Adipose tissue (tissue), 3 donors: ENCODE measurements around the gene C10orf62. TPM values are rescaled to one million over a fixed set of nuclear protein-coding genes. Genes with fewer than 3 reads are reported as not detected.
"Not testable (repeated sequence)": the region's sequence is repeated elsewhere in the genome, so short reads cannot be mapped to it uniquely, and the experiment has no call there.

Experiments
- H3K27ac ChIP-seq: one replicate; pipeline ENCODE4 v1.5.1; 2013; ENCODE audit warnings: low read depth, low read length
- WGBS, 3 donors: extraction: QIAGEN DNeasy Blood & Tissue Kit; methylation state at CpG; one replicate each; pipeline ENCODE4 v1.1.7; 2013; 5-methylcytosine and 5-hydroxymethylcytosine counted together
- polyA plus RNA-seq, 3 donors: library from polyadenylated mRNA; stranded (reverse); fragments of 200-250 nt; gene quantifications; one replicate each; pipeline ENCODE4 v1.2.3, GENCODE V29; 2013
- donor health status: healthy with polysubstance abuse.
- donor health status: Bipolar disorder and iron deficiency.
- donor health status: healthy.

Gene C10orf62
- polyA plus RNA-seq, 3 donors = 0.10 TPM; not detected in 2

- 79 to 94% (median 92%) methylated on average over 12 of the region's 12 CpGs for WGBS, 3 donors
- H3K27ac ChIP-seq = not testable (repeated sequence)
Observed at GRCh38 chr10:97561386-97562077, 28.0 kb upstream of the C10orf62 start.

GRCh38 chr10:97562329-97562728 lies 27.2 kb upstream of the C10orf62 start:
- WGBS, 3 donors = 88 to 100% (median 93%) methylated on average over 5 of the region's 5 CpGs
- not testable (repeated sequence) for H3K27ac ChIP-seq

GRCh38 chr10:97563337-97563736 lies 26.2 kb upstream of the C10orf62 start:
- whole genome bisulfite sequencing, 3 donors = 92 to 97% (median 95%) methylated on average over 4 of the region's 4 CpGs
- no peak overlapping the region for H3K27ac ChIP-seq

GRCh38 chr10:97564776-97565175 lies 24.7 kb upstream of the C10orf62 start:
- H3K27ac ChIP-seq = no peak overlapping the region
- WGBS, 3 donors = 72 to 91% (median 86%) methylated on average over 4 of the region's 4 CpGs

GRCh38 chr10:97566336-97566996 lies 23.1 kb upstream of the C10orf62 start:
- WGBS, 3 donors = 90 to 100% (median 98%) methylated on average over 2 of the region's 2 CpGs
- H3K27ac ChIP-seq = no peak overlapping the region

GRCh38 chr10:97567891-97568290 lies 21.6 kb upstream of the C10orf62 start:
- 93 to 95% (median 95%) methylated on average over 15 of the region's 15 CpGs for WGBS, 3 donors
- no peak overlapping the region for H3K27ac ChIP-seq

GRCh38 chr10:97570146-97570788 lies 19.3 kb upstream of the C10orf62 start:
- H3K27ac ChIP-seq = no peak overlapping the region
- WGBS, 3 donors = 88 to 93% (median 92%) methylated on average over 32 to 33 of the region's 33 CpGs

- no peak overlapping the region for H3K27ac ChIP-seq
- WGBS, 3 donors = 77 to 87% (median 83%) methylated on average over 5 of the region's 5 CpGs
Observed at GRCh38 chr10:97570789-97571471, 18.6 kb upstream of the C10orf62 start.

GRCh38 chr10:97571622-97572021 lies 17.9 kb upstream of the C10orf62 start:
- 81 to 91% (median 83%) methylated on average over 3 of the region's 3 CpGs for WGBS, 3 donors
- no peak overlapping the region for H3K27ac ChIP-seq

GRCh38 chr10:97572214-97572989 lies 17.1 kb upstream of the C10orf62 start, which contains the start of gene ANKRD2:
Gene ANKRD2, plus strand, starts transcription at chr10:97572779. Its CDS starts 10 bp downstream, at chr10:97572789.
- WGBS, 3 donors = 68 to 72% (median 70%) methylated on average over 16 of the region's 16 CpGs

GRCh38 chr10:97573021-97573420 lies 16.5 kb upstream of the C10orf62 start:
- no peak overlapping the region for H3K27ac ChIP-seq
- 89 to 95% (median 90%) methylated on average over 2 of the region's 2 CpGs for WGBS, 3 donors

More at GRCh38 chr10:97572214-97572989, 17.1 kb upstream of the C10orf62 start, which contains the start of gene ANKRD2:
- no peak within 1 kb of the TSS for H3K27ac ChIP-seq

- no peak overlapping the region for H3K27ac ChIP-seq
- WGBS, 3 donors = 56 to 78% (median 67%) methylated on average over 2 of the region's 2 CpGs
Observed at GRCh38 chr10:97573672-97574071, 15.8 kb upstream of the C10orf62 start.

GRCh38 chr10:97574374-97575126 lies 15.0 kb upstream of the C10orf62 start:
- no peak overlapping the region for H3K27ac ChIP-seq
- WGBS, 3 donors = 40 to 66% (median 63%) methylated on average over 4 of the region's 4 CpGs

- WGBS, 3 donors = 86 to 90% (median 90%) methylated on average over 6 of the region's 6 CpGs
- H3K27ac ChIP-seq = no peak overlapping the region
Observed at GRCh38 chr10:97575127-97575668, 14.3 kb upstream of the C10orf62 start.

- 62 to 74% (median 63%) methylated on average over 5 of the region's 5 CpGs for WGBS, 3 donors
- H3K27ac ChIP-seq = not testable (repeated sequence)
Observed at GRCh38 chr10:97576487-97576886, 13.0 kb upstream of the C10orf62 start.

GRCh38 chr10:97577701-97578100 lies 11.8 kb upstream of the C10orf62 start:
- WGBS, 3 donors = 79 to 82% (median 80%) methylated on average over 9 of the region's 9 CpGs
- no peak overlapping the region for H3K27ac ChIP-seq

- 68 to 78% (median 70%) methylated on average over 39 to 40 of the region's 40 CpGs for WGBS, 3 donors
Observed at GRCh38 chr10:97578171-97578844, 11.2 kb upstream of the C10orf62 start.

More at GRCh38 chr10:97578171-97578844, 11.2 kb upstream of the C10orf62 start:
- H3K27ac ChIP-seq = no peak overlapping the region
